ENCODE data around the gene CASP1. TPM values are rescaled to one million over a fixed set of nuclear protein-coding genes. Genes with fewer than 3 reads are reported as not detected.

Gene CASP1
- total RNA-seq, 1 donor from 2014 or later, result 1.9 TPM

DNA sequence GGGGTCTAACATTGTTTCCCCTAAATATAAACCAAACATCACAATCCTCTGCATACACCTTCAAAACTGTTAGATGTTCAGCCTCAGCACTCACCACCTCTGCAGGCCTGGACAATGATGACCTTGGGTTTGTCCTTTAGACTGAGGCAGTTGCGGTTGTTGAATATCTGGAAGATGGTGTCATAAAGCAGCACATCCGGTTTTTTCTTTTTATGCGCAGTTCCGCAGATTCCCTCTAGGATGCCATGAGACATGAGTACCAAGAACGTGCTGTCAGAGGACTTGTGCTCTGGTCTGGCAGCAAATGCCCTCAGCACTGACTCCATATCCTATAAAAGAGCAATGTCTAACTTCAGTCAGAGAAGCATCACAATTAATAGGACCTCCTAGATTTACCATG is 34.8 kb downstream of the CASP1 start:
- DNase-seq (ENCODE audit: low read depth), result no peak
- H3K36me3 Mint-ChIP-seq (ENCODE audit: low read depth, unreplicated experiment), result no peaks in the 10 kb centered on the region
- no peaks in the 10 kb centered on the region for H3K9me3 ChIP-seq (ENCODE audit: insufficient read depth, low read depth, low read length)
- no peak overlapping the region for H3K4me2 ChIP-seq (ENCODE audit: low read length)
- H3K4me1 ChIP-seq (ENCODE audit: insufficient read depth, low read length), result no peaks in the 10 kb centered on the region
- no peaks in the 10 kb centered on the region for H4K20me1 ChIP-seq (ENCODE audit: insufficient read depth, low read length)
- no peak overlapping the region for H3K4me3 Mint-ChIP-seq (ENCODE audit: unreplicated experiment)
- H2AFZ ChIP-seq (ENCODE audit: low read depth, low read length), result no peak overlapping the region
- no peak for TF ChIP-seq EZH2 (IDR thresholded peaks at IDR 0.05; ENCODE audit: insufficient read depth, low read length)
- TF ChIP-seq, protein P1, sequence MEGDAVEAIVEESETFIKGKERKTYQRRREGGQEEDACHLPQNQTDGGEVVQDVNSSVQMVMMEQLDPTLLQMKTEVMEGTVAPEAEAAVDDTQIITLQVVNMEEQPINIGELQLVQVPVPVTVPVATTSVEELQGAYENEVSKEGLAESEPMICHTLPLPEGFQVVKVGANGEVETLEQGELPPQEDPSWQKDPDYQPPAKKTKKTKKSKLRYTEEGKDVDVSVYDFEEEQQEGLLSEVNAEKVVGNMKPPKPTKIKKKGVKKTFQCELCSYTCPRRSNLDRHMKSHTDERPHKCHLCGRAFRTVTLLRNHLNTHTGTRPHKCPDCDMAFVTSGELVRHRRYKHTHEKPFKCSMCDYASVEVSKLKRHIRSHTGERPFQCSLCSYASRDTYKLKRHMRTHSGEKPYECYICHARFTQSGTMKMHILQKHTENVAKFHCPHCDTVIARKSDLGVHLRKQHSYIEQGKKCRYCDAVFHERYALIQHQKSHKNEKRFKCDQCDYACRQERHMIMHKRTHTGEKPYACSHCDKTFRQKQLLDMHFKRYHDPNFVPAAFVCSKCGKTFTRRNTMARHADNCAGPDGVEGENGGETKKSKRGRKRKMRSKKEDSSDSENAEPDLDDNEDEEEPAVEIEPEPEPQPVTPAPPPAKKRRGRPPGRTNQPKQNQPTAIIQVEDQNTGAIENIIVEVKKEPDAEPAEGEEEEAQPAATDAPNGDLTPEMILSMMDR (IDR thresholded peaks at IDR 0.05; ENCODE audit: insufficient read depth, low read depth, low read length), result no peak
- H3K27ac Mint-ChIP-seq (ENCODE audit: unreplicated experiment), result no peak overlapping the region
- no peak overlapping the region for H3K4me3 ChIP-seq (ENCODE audit: insufficient read depth, low read depth, low read length)
- H3K27me3 ChIP-seq (ENCODE audit: insufficient read depth, low read length), result no peaks in the 10 kb centered on the region
- no peak for FAIRE-seq
- no peak overlapping the region for H3K27ac ChIP-seq (ENCODE audit: low read depth, low read length)
- H3K79me2 ChIP-seq (ENCODE audit: insufficient read depth, low read length), result no peaks in the 10 kb centered on the region
- no peak overlapping the region for H3K9ac ChIP-seq (ENCODE audit: low read length)
- no peaks in the 10 kb centered on the region for H3K9me3 Mint-ChIP-seq (ENCODE audit: unreplicated experiment)
- no peaks in the 10 kb centered on the region for H3K27me3 Mint-ChIP-seq (ENCODE audit: low read depth, unreplicated experiment)
- H3K4me1 Mint-ChIP-seq (ENCODE audit: low read depth, unreplicated experiment), result peaks cover 3% of the 10 kb centered on the region
- no peaks in the 10 kb centered on the region for H3K36me3 ChIP-seq (ENCODE audit: insufficient read depth, low read length)

DNA sequence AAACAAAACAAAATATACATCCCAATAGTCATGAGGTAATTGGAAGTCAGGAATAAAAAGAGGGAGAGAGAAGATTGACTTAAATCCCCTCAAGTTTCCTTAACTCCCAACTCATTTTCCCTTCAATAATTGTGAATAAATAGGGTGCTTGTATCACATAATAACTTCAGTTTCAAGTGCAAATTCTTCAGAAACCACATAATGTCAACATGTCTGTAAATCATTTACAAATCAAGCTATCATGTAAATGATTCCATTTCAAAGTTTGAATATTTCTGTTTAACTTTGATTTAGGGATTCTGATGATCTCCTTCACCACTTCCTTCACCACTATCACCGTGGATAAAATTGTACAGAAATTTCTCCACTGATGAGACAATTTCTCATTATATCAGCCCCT is 35.2 kb downstream of the CASP1 start:
- Mint-ChIP-seq H3K4me1 (ENCODE audit: low read depth, unreplicated experiment) (no peaks in the 10 kb centered on the region), H3K9me3 (ENCODE audit: unreplicated experiment) (no peaks in the 10 kb centered on the region), H3K27ac (ENCODE audit: unreplicated experiment) (no peak overlapping the region), H3K27me3 (ENCODE audit: low read depth, unreplicated experiment) (no peaks in the 10 kb centered on the region), H3K36me3 (ENCODE audit: low read depth, unreplicated experiment) (no peaks in the 10 kb centered on the region), H3K4me3 (ENCODE audit: unreplicated experiment) (no peak overlapping the region)
- H3K9me3 ChIP-seq (ENCODE audit: insufficient read depth, low read depth, low read length), result no peaks in the 10 kb centered on the region
- H3K4me3 ChIP-seq (ENCODE audit: insufficient read depth, low read depth, low read length), result no peak overlapping the region
- H4K20me1 ChIP-seq (ENCODE audit: insufficient read depth, low read length), result no peaks in the 10 kb centered on the region
- H3K79me2 ChIP-seq (ENCODE audit: insufficient read depth, low read length), result no peaks in the 10 kb centered on the region
- FAIRE-seq (no peak), DNase-seq (ENCODE audit: low read depth) (no peak)
- no peaks in the 10 kb centered on the region for H3K27me3 ChIP-seq (ENCODE audit: insufficient read depth, low read length)
- no peak overlapping the region for H3K4me2 ChIP-seq (ENCODE audit: low read length)
- H3K4me1 ChIP-seq (ENCODE audit: insufficient read depth, low read length), result no peaks in the 10 kb centered on the region
- no peak overlapping the region for H3K27ac ChIP-seq (ENCODE audit: low read depth, low read length)
- H3K36me3 ChIP-seq (ENCODE audit: insufficient read depth, low read length), result no peaks in the 10 kb centered on the region
- TF ChIP-seq EZH2 (IDR thresholded peaks at IDR 0.05; ENCODE audit: insufficient read depth, low read length), result no peak
- TF ChIP-seq, protein P1 (IDR thresholded peaks at IDR 0.05; ENCODE audit: insufficient read depth, low read depth, low read length), result no peak
- H3K9ac ChIP-seq (ENCODE audit: low read length), result no peak overlapping the region
- no peak overlapping the region for H2AFZ ChIP-seq (ENCODE audit: low read depth, low read length)

DNA sequence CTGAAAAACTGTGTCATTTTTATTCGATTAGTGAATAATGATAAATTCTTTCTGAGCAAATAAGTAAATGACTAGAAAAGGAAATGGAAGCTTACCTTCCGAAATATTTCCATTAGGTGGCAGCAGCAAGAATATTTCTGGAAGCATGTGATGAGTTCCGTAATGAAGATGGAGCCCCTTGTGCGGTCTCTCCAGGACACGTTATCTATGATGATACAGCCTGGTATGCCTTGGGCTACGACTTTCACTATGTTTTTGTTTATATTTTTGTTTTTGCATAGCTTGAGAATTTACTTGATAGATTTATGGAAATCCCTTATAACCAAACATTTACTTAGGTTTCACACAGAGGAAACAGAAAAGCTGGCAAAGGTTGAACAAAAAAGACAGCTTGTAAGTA is 37.7 kb downstream of the CASP1 start:
- no peaks in the 10 kb centered on the region for H3K36me3 Mint-ChIP-seq (ENCODE audit: low read depth, unreplicated experiment)
- H3K27ac ChIP-seq (ENCODE audit: low read depth, low read length), result no peak overlapping the region
- no peak overlapping the region for H3K4me2 ChIP-seq (ENCODE audit: low read length)
- H3K36me3 ChIP-seq (ENCODE audit: insufficient read depth, low read length), result no peaks in the 10 kb centered on the region
- no peak overlapping the region for H3K27ac Mint-ChIP-seq (ENCODE audit: unreplicated experiment)
- no peak for FAIRE-seq
- no peaks in the 10 kb centered on the region for H3K9me3 ChIP-seq (ENCODE audit: insufficient read depth, low read depth, low read length)
- H2AFZ ChIP-seq (ENCODE audit: low read depth, low read length), result no peak overlapping the region
- no peaks in the 10 kb centered on the region for H3K27me3 Mint-ChIP-seq (ENCODE audit: low read depth, unreplicated experiment)
- DNase-seq (ENCODE audit: low read depth), result no peak
- H3K27me3 ChIP-seq (ENCODE audit: insufficient read depth, low read length), result no peaks in the 10 kb centered on the region
- H3K4me3 Mint-ChIP-seq (ENCODE audit: unreplicated experiment), result no peak overlapping the region
- H3K4me1 Mint-ChIP-seq (ENCODE audit: low read depth, unreplicated experiment), result no peaks in the 10 kb centered on the region
- no peaks in the 10 kb centered on the region for H3K4me1 ChIP-seq (ENCODE audit: insufficient read depth, low read length)
- H4K20me1 ChIP-seq (ENCODE audit: insufficient read depth, low read length), result no peaks in the 10 kb centered on the region
- no peak for TF ChIP-seq EZH2 (IDR thresholded peaks at IDR 0.05; ENCODE audit: insufficient read depth, low read length)
- TF ChIP-seq, protein P1 (IDR thresholded peaks at IDR 0.05; ENCODE audit: insufficient read depth, low read depth, low read length), result no peak
- no peaks in the 10 kb centered on the region for H3K9me3 Mint-ChIP-seq (ENCODE audit: unreplicated experiment)
- no peaks in the 10 kb centered on the region for H3K79me2 ChIP-seq (ENCODE audit: insufficient read depth, low read length)
- no peak overlapping the region for H3K4me3 ChIP-seq (ENCODE audit: insufficient read depth, low read depth, low read length)
- H3K9ac ChIP-seq (ENCODE audit: low read length), result no peak overlapping the region
